ENCODE measurements around the gene DDC.
A peak's percentile ranks its signal among the peaks of the same experiment; 100 is the strongest.

Gene DDC

DNA sequence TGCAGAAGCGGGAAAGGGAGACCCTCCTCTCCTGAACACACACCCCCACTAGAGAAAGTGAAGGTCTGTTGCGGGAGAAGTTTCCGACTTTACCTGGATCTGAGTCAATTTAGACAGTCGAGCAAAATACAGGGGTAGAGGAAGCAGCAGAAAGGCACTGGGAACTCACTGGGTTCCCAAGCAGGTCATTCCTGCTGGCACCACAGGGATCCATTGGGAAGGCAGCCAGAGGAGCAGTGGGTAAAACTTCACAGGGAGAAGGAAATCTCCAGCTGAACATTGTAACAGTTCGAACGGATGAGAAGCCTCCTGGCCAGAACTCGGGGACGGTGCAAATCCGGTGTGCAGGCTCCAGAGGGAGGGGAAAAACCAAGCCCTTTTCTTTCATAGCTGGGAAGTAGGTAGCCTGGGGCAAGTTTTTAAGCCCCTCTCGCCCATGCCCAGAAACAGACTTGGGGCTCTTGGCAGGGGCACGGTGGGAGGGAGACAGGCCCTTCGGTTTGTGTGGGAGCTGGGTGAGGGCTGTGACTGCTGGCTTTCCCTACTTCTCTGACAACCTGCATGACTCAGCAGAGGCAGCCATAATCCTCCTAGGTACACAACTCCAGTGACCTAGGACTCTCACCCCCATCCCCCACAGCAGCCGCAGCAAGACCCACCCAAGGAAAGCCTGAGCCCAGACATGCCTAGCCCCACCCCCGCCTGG lies 51.9 kb downstream of the DDC start:
- Histone ChIP-seq H3K27me3 (no peaks in the 10 kb centered on the region), H3K4me3 (no peak overlapping the region), H3K36me3 (no peaks in the 10 kb centered on the region), H3K4me1 (peaks cover 0 to 10% (median 7%) of the 10 kb centered on the region in 10 experiments; a peak in 11 of 20 replicates), H3K4me2 (peak overlapping the region in 8 of 11 experiments; percentile 4 to 48 (median 39); a peak in 10 of 22 replicates), H3K9ac (no peak overlapping the region), H4K20me1 (no peaks in the 10 kb centered on the region), H3K27ac (no peak overlapping the region), H3K9me3 (replicated peaks in 1 of 11) (peaks cover 4 to 16% (median 13%) of the 10 kb centered on the region in 11 experiments; a peak in 14 of 22 replicates)
- TF ChIP-seq Cebpa-rat (IDR thresholded peaks at IDR 0.05) = no peak

DNA sequence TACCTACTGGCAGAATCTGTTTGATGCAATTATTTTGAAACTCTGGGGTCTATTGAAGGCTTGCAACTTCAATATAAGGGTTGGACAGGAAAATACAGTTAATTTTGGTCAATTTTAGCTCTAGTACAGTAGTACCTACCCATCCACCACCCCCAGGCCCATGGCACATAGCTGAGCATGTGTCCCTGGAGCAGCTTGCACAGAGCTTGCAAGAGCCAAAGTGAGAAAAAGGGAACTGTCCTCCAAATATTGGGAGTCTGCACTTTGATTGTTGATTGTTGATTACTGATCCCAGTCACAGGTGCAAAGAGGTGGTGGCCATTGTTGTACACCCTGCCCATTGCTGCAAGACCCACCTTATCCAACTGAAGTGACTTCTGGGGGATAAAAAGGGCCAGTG lies 52.8 kb downstream of the DDC start:
- H3K4me2 ChIP-seq = peak overlapping the region in 8 of 11 experiments; percentile 4 to 48 (median 39); a peak in 14 of 22 replicates
- TF ChIP-seq Cebpa-rat (IDR thresholded peaks at IDR 0.05) = no peak

DNA sequence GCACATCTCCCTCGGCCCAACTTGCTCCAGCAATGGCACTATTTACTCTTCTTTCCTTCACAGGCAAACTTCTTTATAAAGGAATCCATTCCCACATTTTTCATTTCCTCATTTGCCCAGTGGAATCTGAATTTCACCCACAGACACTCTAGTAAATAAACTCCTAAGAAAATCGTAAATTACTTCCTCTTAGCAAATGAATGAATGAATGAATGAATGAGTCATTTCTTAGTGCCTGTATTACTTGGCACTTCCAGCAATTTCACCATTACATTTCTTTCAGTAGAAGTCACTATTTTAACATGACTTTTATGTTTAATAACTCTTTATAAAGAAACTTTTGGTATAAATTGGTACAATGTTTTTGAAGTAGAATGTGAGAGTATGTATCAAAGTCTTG lies 55.7 kb downstream of the DDC start:
- Histone ChIP-seq H3K9me3 (replicated peaks in 1 of 11) (no peaks in the 10 kb centered on the region), H3K9ac (no peak overlapping the region), H3K4me1 (peaks cover 0 to 29% (median 18%) of the 10 kb centered on the region in 10 experiments; a peak in 16 of 20 replicates), H4K20me1 (no peaks in the 10 kb centered on the region), H3K27me3 (no peaks in the 10 kb centered on the region), H3K4me2 (no peak overlapping the region), H3K27ac (no peak overlapping the region), H3K36me3 (no peaks in the 10 kb centered on the region), H3K4me3 (no peak overlapping the region)
- TF ChIP-seq Cebpa-rat (IDR thresholded peaks at IDR 0.05) = no peak

More for the DNA sequence above, 52.8 kb downstream of the DDC start:
- Histone ChIP-seq H3K9ac (no peak overlapping the region), H3K27ac (no peak overlapping the region), H3K9me3 (replicated peaks in 1 of 11) (peaks cover 0 to 8% (median 5%) of the 10 kb centered on the region in 11 experiments; a peak in 13 of 22 replicates), H4K20me1 (no peaks in the 10 kb centered on the region), H3K27me3 (no peaks in the 10 kb centered on the region), H3K4me1 (peaks cover 0 to 13% (median 7%) of the 10 kb centered on the region in 10 experiments; a peak in 11 of 20 replicates), H3K4me3 (no peak overlapping the region), H3K36me3 (no peaks in the 10 kb centered on the region)

DNA sequence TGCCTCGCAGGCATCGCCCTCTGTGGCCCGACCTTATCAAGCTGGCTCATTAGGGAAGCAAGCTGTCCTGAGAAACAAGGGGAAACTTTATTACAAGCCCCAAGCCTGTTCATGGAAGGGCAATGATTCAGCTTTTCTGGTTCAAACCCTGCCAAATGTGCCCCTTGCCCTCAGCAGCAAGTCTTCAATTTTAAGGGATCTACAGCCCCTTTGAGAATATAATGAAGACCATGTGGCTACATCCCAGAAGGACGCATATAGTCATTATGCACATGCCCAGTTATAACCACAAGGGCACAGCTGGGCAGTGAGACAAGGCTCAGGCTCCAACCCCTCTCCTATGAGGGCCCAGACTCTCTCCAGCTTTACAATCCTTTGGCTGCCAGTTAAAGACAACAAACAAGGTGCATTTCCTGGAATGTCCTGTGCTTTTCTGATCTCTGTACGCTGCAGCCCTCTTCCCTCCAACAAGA lies 56.7 kb downstream of the DDC start:
- H3K27ac ChIP-seq = no peak overlapping the region
- H3K4me1 ChIP-seq = peaks cover 0 to 29% (median 18%) of the 10 kb centered on the region in 10 experiments; a peak in 16 of 20 replicates
- no peak overlapping the region for H3K4me2 ChIP-seq
- no peak for TF ChIP-seq Cebpa-rat (IDR thresholded peaks at IDR 0.05)
- no peaks in the 10 kb centered on the region for H3K27me3 ChIP-seq
- H3K9ac ChIP-seq = no peak overlapping the region
- H3K4me3 ChIP-seq = no peak overlapping the region
- H3K9me3 ChIP-seq (replicated peaks in 1 of 11) = no peaks in the 10 kb centered on the region
- no peaks in the 10 kb centered on the region for H4K20me1 ChIP-seq
- no peaks in the 10 kb centered on the region for H3K36me3 ChIP-seq

DNA sequence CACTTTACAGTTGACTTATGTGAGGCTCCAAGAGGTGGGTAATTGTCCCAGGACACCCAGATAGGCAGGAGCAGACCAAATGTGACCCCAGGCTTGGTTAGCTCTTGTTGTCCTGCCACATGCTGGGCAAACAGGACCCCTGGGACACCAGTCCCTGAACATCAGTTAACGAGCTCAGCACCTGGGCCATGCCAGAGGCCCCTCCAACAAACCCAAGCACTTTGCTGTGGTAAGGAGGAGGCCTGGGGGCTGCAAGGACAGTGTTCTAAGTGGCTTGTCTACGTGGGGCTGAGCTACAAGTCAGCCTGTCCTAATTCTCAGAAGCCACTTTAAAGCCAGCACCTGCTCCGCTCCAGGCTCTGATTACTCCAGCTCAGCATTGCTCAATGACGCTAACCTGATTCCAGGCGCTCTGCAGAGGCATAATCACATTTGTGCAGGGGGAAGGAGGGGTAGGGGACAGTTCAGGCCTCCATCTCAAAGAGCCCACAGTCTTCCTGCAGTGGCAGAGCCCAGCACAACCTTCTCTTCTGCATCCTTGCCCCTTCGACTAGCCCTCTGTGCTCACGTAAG lies 57.2 kb downstream of the DDC start:
- no peak overlapping the region for H3K27ac ChIP-seq
- no peaks in the 10 kb centered on the region for H3K27me3 ChIP-seq
- H4K20me1 ChIP-seq = no peaks in the 10 kb centered on the region
- no peaks in the 10 kb centered on the region for H3K36me3 ChIP-seq
- no peak overlapping the region for H3K9ac ChIP-seq
- H3K4me2 ChIP-seq = peak overlapping the region in 1 of 11 experiments; percentile 18; a peak in 1 of 22 replicates
- H3K4me3 ChIP-seq = no peak overlapping the region
- no peak for TF ChIP-seq Cebpa-rat (IDR thresholded peaks at IDR 0.05)
- peaks cover 0 to 30% (median 19%) of the 10 kb centered on the region in 10 experiments; a peak in 16 of 20 replicates for H3K4me1 ChIP-seq
- no peaks in the 10 kb centered on the region for H3K9me3 ChIP-seq (replicated peaks in 1 of 11)

DNA sequence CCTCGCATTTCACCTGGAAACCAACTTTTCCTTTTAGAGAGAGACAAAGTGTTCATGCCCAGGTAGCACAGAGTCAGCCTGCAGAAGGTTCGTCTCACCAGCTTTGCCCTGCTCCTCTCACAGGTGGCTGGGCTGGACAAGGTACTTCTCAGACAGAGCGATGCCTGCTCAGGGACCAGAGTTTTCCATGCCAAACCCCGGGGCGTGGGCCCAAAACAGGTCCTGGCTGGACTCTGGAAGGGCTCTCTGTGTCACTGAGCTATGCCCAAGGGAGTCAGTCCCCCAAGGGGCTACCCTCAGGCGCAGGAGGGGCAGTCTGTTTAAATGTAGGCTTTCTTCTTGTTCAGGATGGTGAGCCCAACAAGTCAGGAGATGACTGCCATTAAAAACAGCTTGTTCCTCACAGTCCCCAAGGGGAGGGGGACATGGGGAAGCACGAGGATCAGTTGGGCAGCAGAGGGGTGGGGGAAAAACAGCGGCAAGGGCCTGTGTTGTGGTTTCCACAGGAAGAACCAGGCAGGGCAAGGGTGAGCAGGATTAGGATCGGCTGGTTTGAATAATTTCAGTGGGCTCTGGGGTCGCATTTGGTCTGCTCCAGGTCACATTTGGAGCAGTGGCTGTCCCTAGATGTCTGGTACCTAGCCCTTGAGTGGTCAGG lies 59.5 kb downstream of the DDC start:
- Histone ChIP-seq H3K36me3 (no peaks in the 10 kb centered on the region), H3K27ac (no peak overlapping the region), H4K20me1 (no peaks in the 10 kb centered on the region), H3K4me1 (peaks cover 0 to 36% (median 27%) of the 10 kb centered on the region in 10 experiments; a peak in 16 of 20 replicates), H3K4me3 (no peak overlapping the region), H3K9me3 (replicated peaks in 1 of 11) (peaks cover 0 to 5% (median 0%) of the 10 kb centered on the region in 11 experiments; a peak in 1 of 22 replicates), H3K9ac (no peak overlapping the region), H3K27me3 (no peaks in the 10 kb centered on the region), H3K4me2 (peak overlapping the region in 10 of 11 experiments; percentile 29 to 78 (median 65); a peak in 18 of 22 replicates)
- no peak for TF ChIP-seq Cebpa-rat (IDR thresholded peaks at IDR 0.05)

DNA sequence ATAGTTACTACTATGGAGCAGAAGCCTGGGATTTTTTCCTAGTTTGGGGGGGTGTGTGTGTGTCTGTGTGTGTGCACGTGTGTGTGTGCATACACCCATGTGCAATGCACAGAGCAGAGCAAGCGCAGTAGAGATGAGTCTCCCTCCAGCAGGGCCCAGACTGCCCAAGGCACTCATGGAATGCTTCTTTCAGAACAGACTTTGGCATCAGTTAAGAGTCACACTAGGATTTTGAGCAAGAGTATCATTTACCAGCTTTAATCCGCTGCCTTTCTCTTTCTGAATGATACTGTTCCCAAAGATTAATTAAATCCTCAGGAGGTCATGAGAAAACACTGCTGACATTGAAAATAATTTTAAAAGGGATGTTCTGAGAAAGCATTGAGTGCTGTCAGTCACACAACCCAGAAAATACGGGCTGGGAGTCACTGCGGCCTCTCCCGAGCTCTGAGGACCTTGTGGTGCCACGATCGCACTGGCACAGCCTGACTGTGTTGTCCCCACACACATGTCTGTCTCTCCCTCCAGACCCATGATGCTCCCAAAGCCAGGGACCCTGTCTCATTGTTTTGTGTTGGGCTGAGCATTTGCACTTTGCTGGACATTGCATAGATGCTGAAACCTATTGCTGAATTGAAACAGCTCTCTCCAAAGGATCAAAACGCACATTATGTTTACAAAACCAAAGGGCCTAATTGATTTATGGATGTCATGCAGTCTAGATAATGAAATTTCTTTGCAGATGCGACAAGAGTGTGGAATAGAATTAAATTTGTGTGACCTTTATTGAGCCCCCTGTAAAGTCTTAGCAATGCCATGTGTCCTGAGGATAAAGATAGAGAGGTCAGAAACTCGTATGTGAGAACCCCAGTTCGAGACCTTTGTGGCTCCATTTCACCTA lies 60.3 kb downstream of the DDC start:
- H3K4me3 ChIP-seq = no peak overlapping the region
- H3K27me3 ChIP-seq = no peaks in the 10 kb centered on the region
- H4K20me1 ChIP-seq = no peaks in the 10 kb centered on the region
- H3K4me2 ChIP-seq = peak overlapping the region in 9 of 11 experiments; percentile 33 to 78 (median 67); a peak in 15 of 22 replicates
- no peak for TF ChIP-seq Cebpa-rat (IDR thresholded peaks at IDR 0.05)
- no peak overlapping the region for H3K9ac ChIP-seq
- H3K27ac ChIP-seq = no peak overlapping the region
- peaks cover 0 to 36% (median 27%) of the 10 kb centered on the region in 10 experiments; a peak in 16 of 20 replicates for H3K4me1 ChIP-seq
- H3K9me3 ChIP-seq (replicated peaks in 1 of 11) = peaks cover 0 to 7% (median 0%) of the 10 kb centered on the region in 11 experiments; a peak in 1 of 22 replicates
- no peaks in the 10 kb centered on the region for H3K36me3 ChIP-seq

DNA sequence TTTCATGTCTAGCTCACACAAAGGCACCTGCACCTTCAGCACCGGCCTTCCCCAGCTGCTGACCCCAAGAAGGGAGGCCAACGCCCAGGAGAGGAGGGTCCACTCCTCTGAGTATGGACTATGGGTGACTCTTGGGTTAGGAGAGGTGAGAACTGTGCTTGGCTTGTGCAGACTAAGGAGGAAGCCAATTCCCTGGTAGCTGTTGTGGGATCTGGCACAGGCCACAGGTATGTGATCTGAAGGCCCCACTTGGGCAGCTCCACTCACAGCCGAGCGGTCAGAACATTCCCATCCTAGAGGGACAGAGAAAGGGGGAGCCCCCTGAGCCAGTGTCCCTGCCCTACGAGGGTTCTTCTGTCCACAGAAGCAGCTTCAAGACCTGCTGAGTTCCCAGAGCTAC lies 62.3 kb downstream of the DDC start:
- Histone ChIP-seq H3K4me3 (no peak overlapping the region), H3K27me3 (no peaks in the 10 kb centered on the region), H3K9ac (no peak overlapping the region; a peak in 1 of 22 replicates), H3K4me2 (peak overlapping the region in 8 of 11 experiments; percentile 26 to 71 (median 52); a peak in 13 of 22 replicates), H3K4me1 (peaks cover 0 to 36% (median 27%) of the 10 kb centered on the region in 10 experiments; a peak in 16 of 20 replicates), H3K36me3 (no peaks in the 10 kb centered on the region), H4K20me1 (no peaks in the 10 kb centered on the region), H3K27ac (no peak overlapping the region), H3K9me3 (replicated peaks in 1 of 11) (peaks cover 0 to 7% (median 0%) of the 10 kb centered on the region in 11 experiments; a peak in 1 of 22 replicates)
- TF ChIP-seq Cebpa-rat (IDR thresholded peaks at IDR 0.05) = no peak
